B cell (primary cell): Measurements from ENCODE around the gene VPS41. TPM values are rescaled to one million over a fixed set of nuclear protein-coding genes. Genes with fewer than 3 reads are reported as not detected.
"Not testable (repeated sequence)": the region's sequence is repeated elsewhere in the genome, so short reads cannot be mapped to it uniquely, and the experiment has no call there.

Experiments
- ATAC-seq: fragments of 200-7000 bp; cut with Tn5 transposase; one replicate; pipeline ENCODE4 v1.10.0; 2021; ENCODE audit warnings: low read depth, mild to moderate bottlenecking, moderate number of reproducible peaks, moderate library complexity
- CTCF ChIA-PET: fragments of 350-600 bp; sonication (Branson Sonifier 250); formaldehyde crosslinking; loops from one replicate; lab custom pipeline; 2021; ENCODE audit warnings: antibody characterized with exemption, inconsistent platforms; lab: Charles Lee
- POLR2A ChIA-PET: fragments of 350-600 bp; sonication (Branson Sonifier 250); formaldehyde crosslinking; loops from one replicate; lab custom pipeline; 2021; ENCODE audit warnings: antibody characterized with exemption; lab: Charles Lee
- DNase-seq: peaks from one replicate; pipeline ENCODE4 v3.0.0; 2013
- H2AFZ ChIP-seq: 2 replicates; pipeline ENCODE4 v1.6.1; 2012; ENCODE audit warnings: mild to moderate bottlenecking, low read depth, low read length; ENCODE audit not compliant: insufficient read depth, poor library complexity, severe bottlenecking
- H3K27ac ChIP-seq, 2 donors: 1 replicate in 1 of 2; 2 replicates in 1 of 2; pipeline ENCODE4 v1.5.1; 2012 to 2013; ENCODE audit warnings: low read length in 2 of 2, mild to moderate bottlenecking in 2 of 2, moderate library complexity in 1 of 2
- H3K27me3 ChIP-seq, 4 experiments: fragments of 200-600 bp in 1 of 4; sonication (generic) in 1 of 4; replicated peaks in 1 of 4; 1 replicate in 2 of 4; 2 replicates in 2 of 4; pipeline versions ENCODE4 v1.6.1 to v1.7.0; 2013 to 2016; ENCODE audit warnings: low read length in 3 of 4, mild to moderate bottlenecking in 2 of 4, mixed read lengths in 1 of 4, moderate library complexity in 1 of 4; ENCODE audit not compliant: insufficient read depth in 4 of 4, control insufficient read depth in 3 of 4; ENCODE audit errors: control extremely low read depth in 1 of 4
- H3K36me3 ChIP-seq, 2 experiments: replicated peaks in 1 of 2; 1 replicate in 1 of 2; 2 replicates in 1 of 2; pipeline versions ENCODE4 v1.6.1 to v1.7.1; 2013; ENCODE audit warnings: low read length in 1 of 2; ENCODE audit not compliant: insufficient read depth in 2 of 2, control insufficient read depth in 1 of 2; ENCODE audit errors: control extremely low read depth in 1 of 2, extremely low read depth in 1 of 2
- H3K4me1 ChIP-seq, 2 donors: fragments of 200-600 bp in 1 of 2; sonication (generic) in 1 of 2; 1 replicate in 1 of 2; 2 replicates in 1 of 2; pipeline versions ENCODE4 v1.5.1 to v1.6.1; 2013 to 2017; ENCODE audit warnings: low read length in 2 of 2; ENCODE audit not compliant: control insufficient read depth in 2 of 2, insufficient read depth in 2 of 2
- H3K4me2 ChIP-seq: replicated peaks from 2 replicates; pipeline ENCODE3; 2012; ENCODE audit warnings: mild to moderate bottlenecking, low read depth, low read length; ENCODE audit not compliant: poor library complexity, severe bottlenecking
- H3K4me3 ChIP-seq, 5 experiments: fragments of 200-600 bp in 1 of 5; sonication (generic) in 1 of 5; 1 replicate in 3 of 5; 2 replicates in 2 of 5; pipeline versions ENCODE4 v1.5.1 to v1.7.0; 2011 to 2016; ENCODE audit warnings: low read length in 4 of 5, mild to moderate bottlenecking in 4 of 5, low read depth in 2 of 5, control low read depth in 1 of 5, moderate library complexity in 1 of 5; ENCODE audit not compliant: insufficient read depth in 1 of 5; ENCODE audit errors: control extremely low read depth in 1 of 5, extremely low read depth in 1 of 5
- H3K79me2 ChIP-seq: fragments of 200-600 bp; sonication (generic); one replicate; pipeline ENCODE4 v1.6.0; 2016; ENCODE audit warnings: low read length; ENCODE audit not compliant: control insufficient read depth, insufficient read depth
- H3K9ac ChIP-seq: fragments of 200-600 bp; sonication (generic); 2 replicates; pipeline ENCODE4 v1.6.1; 2017; ENCODE audit warnings: mild to moderate bottlenecking, low read length, moderate library complexity
- H3K9me3 ChIP-seq, 3 donors: one replicate each; pipeline versions ENCODE4 v1.6.1 to v1.7.1; 2013; ENCODE audit warnings: low read length in 2 of 3; ENCODE audit not compliant: control insufficient read depth in 2 of 3, insufficient read depth in 1 of 3; ENCODE audit errors: control extremely low read depth in 1 of 3
- H4K20me1 ChIP-seq: 2 replicates; pipeline ENCODE4 v1.6.0; 2012; ENCODE audit warnings: mild to moderate bottlenecking, low read length; ENCODE audit not compliant: insufficient read depth, control insufficient read depth, poor library complexity, severe bottlenecking
- H3K27ac Mint-ChIP-seq: one replicate; pipeline ENCODE4 v1.8.0; 2021; ENCODE audit warnings: mixed read lengths
- H3K27me3 Mint-ChIP-seq: one replicate; pipeline ENCODE4 v1.8.0; 2021; ENCODE audit warnings: mixed read lengths
- H3K4me1 Mint-ChIP-seq: one replicate; pipeline ENCODE4 v1.8.0; 2021; ENCODE audit warnings: mixed read lengths
- H3K4me3 Mint-ChIP-seq: one replicate; pipeline ENCODE4 v1.8.0; 2021; ENCODE audit warnings: mixed read lengths
- H3K9me3 Mint-ChIP-seq: one replicate; pipeline ENCODE4 v1.8.0; 2022; ENCODE audit warnings: mixed read lengths; ENCODE audit not compliant: insufficient read depth
- CTCF ChIP-seq: fragments of 200-600 bp; IDR thresholded peaks from one replicate; pipeline ENCODE4 v1.8.0; 2022; ENCODE audit warnings: antibody characterized with exemption, mild to moderate bottlenecking
- EZH2 ChIP-seq: IDR thresholded peaks from 2 replicates; pipeline ENCODE4 v1.6.1; 2012; ENCODE audit warnings: borderline replicate concordance, low read depth, mild to moderate bottlenecking, moderate library complexity, low read length; ENCODE audit not compliant: insufficient read depth, poor library complexity, severe bottlenecking
- WGBS: methylation state at CpG from one replicate; pipeline ENCODE4 v1.1.5; 2013; ENCODE audit warnings: missing lambda C conversion rate; ENCODE audit not compliant: insufficient coverage; 5-methylcytosine and 5-hydroxymethylcytosine counted together
- intact Hi-C: fragments of 100-400 bp; cut with micrococcal nuclease; formaldehyde crosslinking; loops from one replicate; pipeline ENCODE4 v1.10.0; 2022
- polyA plus RNA-seq: library from polyadenylated mRNA; depleted of rRNA; stranded (reverse); fragments of >200 nt; gene quantifications from 2 replicates; pipeline ENCODE4 v1.2.3, GENCODE V29; 2012
- total RNA-seq, 2 donors: library from RNA; stranded (reverse); fragments of 120-200 nt in 1 of 2; gene quantifications; 1 replicate in 1 of 2; 2 replicates in 1 of 2; pipeline versions ENCODE4 v1.2.3 to v1.2.4, GENCODE V29; 2013 to 2022

The VPS41 gene
- total and polyA plus RNA-seq, 2 donors (not counting 1 experiment from before 2014, with no cell fraction given): 9.3 to 114 TPM

GRCh38 chr7:38855867-38856266 is 53.1 kb downstream of the VPS41 start:
- Mint-ChIP-seq H3K27me3 (no peaks in the 10 kb centered on the region), H3K4me3 (peak overlapping the region; percentile 16), H3K9me3 (peaks cover 3% of the 10 kb centered on the region), H3K27ac (peak overlapping the region; percentile 76), H3K4me1 (peaks cover 37% of the 10 kb centered on the region)
- Histone ChIP-seq H3K4me3 (peak overlapping the region in 1 of 5 experiments; percentile 4), H4K20me1 (no peaks in the 10 kb centered on the region), H3K79me2 (peaks cover 60% of the 10 kb centered on the region), H3K36me3 (peaks cover under 1 to 5% of the 10 kb centered on the region in 2 experiments), H3K4me1 (peaks cover 24 to 31% of the 10 kb centered on the region in 2 donors), H3K27me3 (no peaks in the 10 kb centered on the region), H3K9me3 (peaks cover 0 to 7% (median 3%) of the 10 kb centered on the region in 3 donors), H3K9ac (peak overlapping the region; percentile 4), H2AFZ (no peak overlapping the region), H3K27ac (peak overlapping the region; percentile 45 to 69), H3K4me2 (peak overlapping the region; percentile 35)
- ATAC-seq: peak; percentile 5
- no peak for TF ChIP-seq CTCF
- TF ChIP-seq EZH2: no peak
- no CpG with 5 or more reads among the region's 2 CpGs for WGBS
- ChIA-PET CTCF (no interaction called here), POLR2A (no interaction called here)
- DNase-seq: no peak
- intact Hi-C loops: no loop called here

- POLR2A ChIA-PET: no interaction called here
- H3K27me3 ChIP-seq: no peaks in the 10 kb centered on the region
- peaks cover 55% of the 10 kb centered on the region for H3K79me2 ChIP-seq
- Mint-ChIP-seq H3K4me3 (peak overlapping the region; percentile 51), H3K9me3 (peaks cover 3% of the 10 kb centered on the region), H3K27ac (peak overlapping the region; percentile 76), H3K27me3 (no peaks in the 10 kb centered on the region), H3K4me1 (peaks cover 37% of the 10 kb centered on the region)
- no peaks in the 10 kb centered on the region for H4K20me1 ChIP-seq
- peaks cover 0 to 1% of the 10 kb centered on the region in 2 experiments for H3K36me3 ChIP-seq
- peak overlapping the region; percentile 45 to 69 for H3K27ac ChIP-seq
- H3K4me3 ChIP-seq: peak overlapping the region in 1 of 5 experiments; percentile 4
- peaks cover 24 to 31% of the 10 kb centered on the region in 2 donors for H3K4me1 ChIP-seq
- ATAC-seq (peak; percentile 60), DNase-seq (peak; percentile 35)
- intact Hi-C loops: no loop called here
- TF ChIP-seq EZH2 (no peak), CTCF (no peak)
- peaks cover 0 to 7% (median 3%) of the 10 kb centered on the region in 3 donors for H3K9me3 ChIP-seq
- CTCF ChIA-PET: interaction anchor here (0.7 kb wide), 1 partner anchor 10 kb away, joined by 6 read pairs; no protein-coding TSS in a partner anchor
- no CpG with 5 or more reads among the region's 4 CpGs for WGBS
- H3K9ac ChIP-seq: no peak overlapping the region
- H3K4me2 ChIP-seq: peak overlapping the region; percentile 35
- H2AFZ ChIP-seq: no peak overlapping the region
These were observed 53.6 kb downstream of the VPS41 start for GRCh38 chr7:38855386-38855785.

- POLR2A ChIA-PET, H3K9me3 Mint-ChIP-seq, H3K36me3 ChIP-seq, ATAC-seq, H4K20me1 ChIP-seq, DNase-seq, H3K27me3 Mint-ChIP-seq, H3K9me3 ChIP-seq, H3K27me3 ChIP-seq, H2AFZ ChIP-seq, H3K9ac ChIP-seq, intact Hi-C loops: not testable (repeated sequence)
- Histone ChIP-seq H3K27ac (peak overlapping the region in 1 of 2 donors; percentile 69), H3K4me3 (peak overlapping the region in 1 of 5 experiments; percentile 4), H3K4me2 (peak overlapping the region; percentile 35), H3K79me2 (peaks cover 56% of the 10 kb centered on the region), H3K4me1 (peaks cover 24 to 31% of the 10 kb centered on the region in 2 donors)
- Mint-ChIP-seq H3K4me1 (peaks cover 37% of the 10 kb centered on the region), H3K27ac (peak overlapping the region; percentile 76), H3K4me3 (peak overlapping the region; percentile 51)
- WGBS: 100% methylated on average over 1 of the region's 7 CpGs
- CTCF ChIA-PET: interaction anchor here (0.7 kb wide), 1 partner anchor 10 kb away, joined by 6 read pairs; no protein-coding TSS in a partner anchor
These were observed 54.0 kb downstream of the VPS41 start for GRCh38 chr7:38854947-38855346.
